Suprapubic skin (tissue), 4 donors: ENCODE results near the gene ULK4. TPM values are rescaled to one million over a fixed set of nuclear protein-coding genes. Genes with fewer than 3 reads are reported as not detected.

Source experiments
- DNase-seq, 2 donors: peaks; one replicate each; pipeline ENCODE4 v3.0.0-alpha.2; 2019; ENCODE audit warnings: low spot score in 2 of 2
- H3K27ac ChIP-seq: fragments of 200-600 bp; sonication (generic); one replicate; pipeline ENCODE4 v1.5.1; 2019
- H3K27me3 ChIP-seq: fragments of 200-600 bp; sonication (generic); one replicate; pipeline ENCODE4 v1.5.1; 2019
- H3K36me3 ChIP-seq: fragments of 200-600 bp; sonication (generic); one replicate; pipeline ENCODE4 v1.5.1; 2019
- H3K4me1 ChIP-seq: fragments of 200-600 bp; sonication (generic); one replicate; pipeline ENCODE4 v1.5.1; 2019
- H3K4me3 ChIP-seq: fragments of 200-600 bp; sonication (generic); one replicate; pipeline ENCODE4 v1.5.1; 2019; ENCODE audit warnings: mild to moderate bottlenecking
- H3K9me3 ChIP-seq: fragments of 200-600 bp; sonication (generic); one replicate; pipeline ENCODE4 v1.5.1; 2019
- EP300 ChIP-seq: sonication (generic); formaldehyde crosslinking; IDR thresholded peaks from one replicate; pipeline ENCODE4 v1.6.1; 2017; ENCODE audit warnings: antibody characterized with exemption
- POLR2A ChIP-seq, 2 donors: fragments of 450-650 bp; IDR thresholded peaks; one replicate each; pipeline ENCODE4 v1.6.1; 2017; ENCODE audit warnings: antibody characterized with exemption in 2 of 2, mild to moderate bottlenecking in 2 of 2, moderate library complexity in 2 of 2
- POLR2AphosphoS5 ChIP-seq, 3 donors: sonication (generic); formaldehyde crosslinking; IDR thresholded peaks; one replicate each; pipeline ENCODE4 v1.6.1; 2017; ENCODE audit warnings: antibody characterized with exemption in 3 of 3
- WGBS: methylation state at CpG from one replicate; pipeline ENCODE4 v1.1.5; 2018; 5-methylcytosine and 5-hydroxymethylcytosine counted together
- total RNA-seq, 4 donors: library from RNA; depleted of rRNA; stranded (reverse); fragments of >200 nt; gene quantifications; one replicate each; pipeline ENCODE4 v1.1.0, GENCODE V29; 2016
- TF ChIP-seq, protein P1 (sequence below), 2 donors: fragments of 200-600 bp in 1 of 2; fragments of 450-650 bp in 1 of 2; sonication (generic) in 1 of 2; IDR thresholded peaks; one replicate each; pipeline ENCODE4 v1.5.1; 2016 to 2019; ENCODE audit warnings: antibody characterized with exemption in 2 of 2, mild to moderate bottlenecking in 1 of 2, moderate library complexity in 1 of 2

Gene ULK4
- total RNA-seq, 4 donors from 2014 or later: 11.7 to 21.7 (median 16.6) TPM

DNA sequence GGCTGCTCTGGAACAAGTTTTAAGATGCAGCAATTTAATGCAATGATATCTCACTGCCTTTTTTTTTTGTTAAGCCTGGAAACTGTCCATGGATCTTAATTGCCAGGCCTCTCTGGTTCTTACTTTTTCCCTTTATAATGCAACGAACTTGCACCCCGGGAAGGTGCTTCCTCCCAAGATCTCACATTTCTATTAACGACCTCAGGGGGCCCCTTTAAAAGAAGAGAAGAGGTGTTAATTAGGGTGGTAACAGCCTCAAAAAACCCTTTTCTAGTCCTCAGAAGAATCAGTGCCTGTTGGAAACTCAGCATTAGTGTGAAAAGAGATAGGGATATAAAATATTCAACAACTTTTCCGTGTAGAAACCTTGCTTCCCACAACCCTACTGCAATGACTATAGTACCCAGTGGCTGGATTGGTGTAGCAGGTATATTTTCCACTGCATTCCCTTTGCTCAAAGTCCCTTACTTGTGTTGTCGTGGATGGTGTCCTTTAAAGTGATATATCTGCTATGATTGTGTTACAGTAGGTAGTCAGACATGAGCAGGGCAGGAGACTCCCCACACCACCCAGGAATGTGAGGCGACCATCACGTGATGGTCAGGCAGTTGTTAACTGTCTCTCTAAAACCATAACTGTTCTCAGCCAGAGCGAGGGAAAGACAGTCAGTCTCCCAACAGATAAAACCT, 640.8 kb downstream of the ULK4 start:
- H3K9me3 ChIP-seq: no peaks in the 10 kb centered on the region
- H3K4me1 ChIP-seq: no peaks in the 10 kb centered on the region
- no peaks in the 10 kb centered on the region for H3K36me3 ChIP-seq
- DNase-seq: no peak
- 86% methylated on average over 8 of the region's 8 CpGs for WGBS
- TF ChIP-seq, protein P1, sequence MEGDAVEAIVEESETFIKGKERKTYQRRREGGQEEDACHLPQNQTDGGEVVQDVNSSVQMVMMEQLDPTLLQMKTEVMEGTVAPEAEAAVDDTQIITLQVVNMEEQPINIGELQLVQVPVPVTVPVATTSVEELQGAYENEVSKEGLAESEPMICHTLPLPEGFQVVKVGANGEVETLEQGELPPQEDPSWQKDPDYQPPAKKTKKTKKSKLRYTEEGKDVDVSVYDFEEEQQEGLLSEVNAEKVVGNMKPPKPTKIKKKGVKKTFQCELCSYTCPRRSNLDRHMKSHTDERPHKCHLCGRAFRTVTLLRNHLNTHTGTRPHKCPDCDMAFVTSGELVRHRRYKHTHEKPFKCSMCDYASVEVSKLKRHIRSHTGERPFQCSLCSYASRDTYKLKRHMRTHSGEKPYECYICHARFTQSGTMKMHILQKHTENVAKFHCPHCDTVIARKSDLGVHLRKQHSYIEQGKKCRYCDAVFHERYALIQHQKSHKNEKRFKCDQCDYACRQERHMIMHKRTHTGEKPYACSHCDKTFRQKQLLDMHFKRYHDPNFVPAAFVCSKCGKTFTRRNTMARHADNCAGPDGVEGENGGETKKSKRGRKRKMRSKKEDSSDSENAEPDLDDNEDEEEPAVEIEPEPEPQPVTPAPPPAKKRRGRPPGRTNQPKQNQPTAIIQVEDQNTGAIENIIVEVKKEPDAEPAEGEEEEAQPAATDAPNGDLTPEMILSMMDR (IDR thresholded peaks at IDR 0.05): no peak
- no peak for TF ChIP-seq POLR2AphosphoS5 (IDR thresholded peaks at IDR 0.05)
- TF ChIP-seq POLR2A (IDR thresholded peaks at IDR 0.05): no peak
- no peak for TF ChIP-seq EP300
- H3K27me3 ChIP-seq: no peaks in the 10 kb centered on the region
- no peak overlapping the region for H3K4me3 ChIP-seq
- no peak overlapping the region for H3K27ac ChIP-seq

DNA sequence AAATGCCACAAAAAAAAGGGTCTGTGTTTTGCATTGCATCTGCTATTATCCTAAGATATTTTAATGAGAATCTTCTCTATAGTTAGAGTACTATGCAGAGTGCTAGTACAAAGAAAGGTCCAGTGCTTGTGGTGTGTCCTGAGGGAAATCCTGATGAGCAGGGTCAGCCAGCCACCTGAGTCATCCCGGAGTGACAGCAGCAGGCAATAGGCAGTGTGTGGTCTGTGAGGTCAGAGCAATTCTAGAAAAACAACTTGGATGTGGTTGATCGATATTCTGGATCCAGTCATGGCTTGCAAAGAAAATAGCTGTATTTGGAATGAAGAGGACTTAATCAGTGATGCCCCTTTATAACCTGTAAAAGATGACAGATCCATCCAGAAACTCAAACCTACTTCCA, 643.4 kb downstream of the ULK4 start:
- 47% methylated on average over 2 of the region's 2 CpGs for WGBS
- TF ChIP-seq POLR2AphosphoS5 (IDR thresholded peaks at IDR 0.05) (no peak), EP300 (no peak), POLR2A (IDR thresholded peaks at IDR 0.05) (no peak)
- TF ChIP-seq, protein P1 (IDR thresholded peaks at IDR 0.05): no peak
- no peak overlapping the region for H3K4me3 ChIP-seq

DNA sequence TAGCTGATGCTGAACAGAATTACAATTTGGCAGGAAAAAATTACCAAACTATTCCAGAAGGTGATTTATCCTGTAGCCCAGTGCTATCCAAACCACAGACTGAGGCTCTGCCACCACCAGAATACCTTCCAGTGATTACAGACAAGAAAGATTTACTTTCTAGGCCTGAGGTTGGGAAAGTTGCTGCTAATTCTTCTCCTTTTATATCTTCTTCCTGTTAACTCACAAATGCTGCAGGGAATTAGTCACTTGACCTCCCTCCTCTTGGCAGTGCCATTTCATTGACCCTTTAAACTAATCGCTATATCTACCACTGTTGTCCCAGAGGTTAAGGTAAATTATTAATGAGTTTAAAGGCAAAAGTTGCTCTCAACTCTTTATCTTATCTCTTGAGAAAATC, 644.2 kb downstream of the ULK4 start:
- no peak for DNase-seq
- no peaks in the 10 kb centered on the region for H3K36me3 ChIP-seq
- H3K27ac ChIP-seq: no peak overlapping the region
- no peaks in the 10 kb centered on the region for H3K27me3 ChIP-seq
- no peak overlapping the region for H3K4me3 ChIP-seq
- TF ChIP-seq EP300: no peak
- TF ChIP-seq, protein P1 (IDR thresholded peaks at IDR 0.05): no peak
- no peak for TF ChIP-seq POLR2AphosphoS5 (IDR thresholded peaks at IDR 0.05)
- TF ChIP-seq POLR2A (IDR thresholded peaks at IDR 0.05): no peak
- WGBS: 92% methylated on average over 1 of the region's 1 CpG
- H3K4me1 ChIP-seq: no peaks in the 10 kb centered on the region
- H3K9me3 ChIP-seq: no peaks in the 10 kb centered on the region

More for the DNA sequence above, 643.4 kb downstream of the ULK4 start:
- Histone ChIP-seq H3K27me3 (no peaks in the 10 kb centered on the region), H3K36me3 (no peaks in the 10 kb centered on the region), H3K9me3 (no peaks in the 10 kb centered on the region), H3K4me1 (no peaks in the 10 kb centered on the region), H3K27ac (no peak overlapping the region)
- DNase-seq: no peak

DNA sequence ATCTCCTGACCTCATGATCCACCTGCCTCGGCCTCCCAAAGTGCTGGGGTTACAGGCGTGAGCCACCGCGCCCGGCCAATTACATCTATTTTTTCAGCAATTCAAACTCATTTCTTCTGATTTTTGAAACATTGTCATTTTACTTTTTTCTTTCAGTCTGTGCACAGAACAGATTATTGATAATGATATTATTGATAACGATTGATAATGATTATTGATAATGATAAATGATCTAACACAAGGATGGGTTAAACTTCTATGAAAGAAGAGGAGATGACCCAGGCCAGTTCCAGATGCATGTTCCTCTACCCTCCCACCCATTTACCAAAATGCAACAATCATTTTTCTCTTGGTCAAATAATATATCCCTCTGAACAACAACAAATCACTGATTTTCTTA, 644.6 kb downstream of the ULK4 start:
- TF ChIP-seq POLR2AphosphoS5 (IDR thresholded peaks at IDR 0.05) (no peak), EP300 (no peak), POLR2A (IDR thresholded peaks at IDR 0.05) (no peak)
- TF ChIP-seq, protein P1 (IDR thresholded peaks at IDR 0.05): no peak
- H3K9me3 ChIP-seq: no peaks in the 10 kb centered on the region
- no peaks in the 10 kb centered on the region for H3K4me1 ChIP-seq
- no peak overlapping the region for H3K4me3 ChIP-seq
- no peaks in the 10 kb centered on the region for H3K36me3 ChIP-seq
- WGBS: 96% methylated on average over 6 of the region's 6 CpGs
- DNase-seq: no peak
- H3K27ac ChIP-seq: no peak overlapping the region
- no peaks in the 10 kb centered on the region for H3K27me3 ChIP-seq

DNA sequence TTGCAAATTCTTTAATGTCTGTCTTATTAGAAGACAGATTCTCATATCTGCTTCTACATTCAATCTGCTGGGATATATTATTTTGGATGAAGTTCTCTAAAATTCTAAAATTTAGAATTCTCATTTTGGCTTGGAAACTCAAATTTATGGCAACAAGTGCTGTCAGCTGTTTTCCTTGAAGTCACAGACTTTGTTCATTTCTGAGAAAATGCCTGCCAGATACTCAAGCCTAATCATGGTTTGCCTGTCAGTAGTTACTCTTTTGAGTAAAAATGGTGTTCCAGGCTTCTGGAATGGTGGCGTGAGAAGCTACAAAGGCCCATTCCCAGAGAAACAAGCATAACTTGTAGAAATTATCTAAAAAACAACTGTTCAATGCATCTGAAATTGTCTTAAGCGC, 646.8 kb downstream of the ULK4 start:
- no peak overlapping the region for H3K4me3 ChIP-seq
- H3K9me3 ChIP-seq: no peaks in the 10 kb centered on the region
- H3K36me3 ChIP-seq: no peaks in the 10 kb centered on the region
- no peak overlapping the region for H3K27ac ChIP-seq
- no peak for DNase-seq
- H3K27me3 ChIP-seq: no peaks in the 10 kb centered on the region
- TF ChIP-seq POLR2A (IDR thresholded peaks at IDR 0.05) (no peak), POLR2AphosphoS5 (IDR thresholded peaks at IDR 0.05) (no peak), EP300 (no peak)
- TF ChIP-seq, protein P1 (IDR thresholded peaks at IDR 0.05): no peak
- 95% methylated on average over 2 of the region's 2 CpGs for WGBS
- no peaks in the 10 kb centered on the region for H3K4me1 ChIP-seq
